NT2/D1 (cell line): Measurements from ENCODE around the gene FAXC.

Source experiments
- SUZ12 ChIP-seq: IDR thresholded peaks from 2 replicates; pipeline ENCODE4 v1.6.1; 2011; ENCODE audit not compliant: insufficient read length, insufficient read depth; ENCODE audit errors: extremely low read depth
- YY1 ChIP-seq: IDR thresholded peaks from 2 replicates; pipeline ENCODE4 v1.6.1; 2011; ENCODE audit not compliant: insufficient read length, insufficient read depth
- ZNF274 ChIP-seq: IDR thresholded peaks from 2 replicates; pipeline ENCODE4 v1.6.1; 2011; ENCODE audit warnings: mild to moderate bottlenecking, low read depth, low read length

DNA sequence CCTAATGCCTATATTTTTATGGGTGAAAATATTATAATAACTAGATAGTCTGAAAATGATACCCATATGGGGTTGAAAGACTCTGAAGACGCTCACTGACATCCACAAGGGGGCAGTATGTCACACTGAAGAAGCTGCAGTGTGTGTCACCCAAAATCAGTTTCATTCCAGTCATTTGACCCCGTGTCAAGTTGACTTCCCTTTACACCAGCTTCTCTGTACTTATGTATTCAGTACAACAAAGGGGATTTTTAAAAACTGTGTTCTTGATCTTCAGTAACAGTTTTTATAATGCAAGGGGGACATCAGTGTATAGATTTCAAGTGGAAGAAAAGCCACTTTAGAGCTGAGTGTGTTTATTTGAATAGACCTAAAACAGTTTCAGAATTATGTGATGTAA lies 19.3 kb downstream of the FAXC start:
- TF ChIP-seq ZNF274 = no peak
- no peak for TF ChIP-seq SUZ12
- no peak for TF ChIP-seq YY1
